HG03575 (cell line): ENCODE results near the gene GZMM.

ENCODE experiments used
- ATAC-seq: cut with Tn5 transposase; IDR thresholded peaks from one replicate; pipeline ENCODE4 v1.9.1; 2021; ENCODE audit not compliant: unreplicated experiment, insufficient number of reproducible peaks, low FRiP score; ENCODE audit errors: extremely low read depth

Gene GZMM

GRCh38 chr19:543910-544608 is at the start of gene GZMM:
TSS of gene GZMM (plus strand) at chr19:544053. CDS start at chr19:544072, 19 bp downstream.
- ATAC-seq: no peak

- no peak for ATAC-seq
These were observed 49.4 kb upstream of the GZMM start for GRCh38 chr19:494171-495080.

- ATAC-seq: no peak
These were observed 48.8 kb upstream of the GZMM start for GRCh38 chr19:495081-495401.

GRCh38 chr19:495402-496111 is 48.3 kb upstream of the GZMM start:
- no peak for ATAC-seq

- no peak for ATAC-seq
These were observed 47.7 kb upstream of the GZMM start, which contains the start of gene MADCAM1 for GRCh38 chr19:496112-496665. TSS of gene MADCAM1 (plus strand) at chr19:496486. CDS start at chr19:496500, 14 bp downstream.

- no peak for ATAC-seq
These were observed 46.9 kb upstream of the GZMM start for GRCh38 chr19:496986-497385.

GRCh38 chr19:497491-497868 is 46.4 kb upstream of the GZMM start:
- ATAC-seq: no peak

GRCh38 chr19:497869-498510 is 45.9 kb upstream of the GZMM start:
- no peak for ATAC-seq

GRCh38 chr19:498511-498891 is 45.4 kb upstream of the GZMM start:
- no peak for ATAC-seq

GRCh38 chr19:498977-499623 is 44.8 kb upstream of the GZMM start:
- ATAC-seq: no peak

GRCh38 chr19:501646-502045 is 42.2 kb upstream of the GZMM start:
- no peak for ATAC-seq

GRCh38 chr19:504616-505015 is 39.2 kb upstream of the GZMM start:
- ATAC-seq: no peak

GRCh38 chr19:506404-507285 is 37.2 kb upstream of the GZMM start:
- ATAC-seq: peak; percentile 35

- ATAC-seq: peak; percentile 32
These were observed 36.3 kb upstream of the GZMM start, which contains the start of gene TPGS1 for GRCh38 chr19:507286-508203. TSS of gene TPGS1 (plus strand) at chr19:507497. CDS start at chr19:507507, 10 bp downstream.

- no peak for ATAC-seq
These were observed 35.4 kb upstream of the GZMM start for GRCh38 chr19:508204-509150.
